Hepatocyte (in vitro differentiated cells): ENCODE results near the gene COPS9.

Experiments
- EZH2 ChIP-seq: fragments of 200-600 bp; sonication (generic); IDR thresholded peaks from 2 replicates; pipeline ENCODE4 v1.6.1; 2016; ENCODE audit warnings: antibody characterized with exemption, mild to moderate bottlenecking, borderline replicate concordance
- EZH2phosphoT487 ChIP-seq: fragments of 200-600 bp; sonication (generic); IDR thresholded peaks from one replicate; pipeline ENCODE4 v1.6.1; 2018; ENCODE audit warnings: antibody characterized with exemption, mild to moderate bottlenecking, low read depth, moderate library complexity; ENCODE audit not compliant: unreplicated experiment, severe bottlenecking
- TF ChIP-seq, protein P1 (sequence below): fragments of 200-600 bp; sonication (generic); IDR thresholded peaks from 2 replicates; pipeline ENCODE4 v1.5.1; 2016; ENCODE audit warnings: antibody characterized with exemption, mild to moderate bottlenecking; ENCODE audit not compliant: poor library complexity

DNA sequence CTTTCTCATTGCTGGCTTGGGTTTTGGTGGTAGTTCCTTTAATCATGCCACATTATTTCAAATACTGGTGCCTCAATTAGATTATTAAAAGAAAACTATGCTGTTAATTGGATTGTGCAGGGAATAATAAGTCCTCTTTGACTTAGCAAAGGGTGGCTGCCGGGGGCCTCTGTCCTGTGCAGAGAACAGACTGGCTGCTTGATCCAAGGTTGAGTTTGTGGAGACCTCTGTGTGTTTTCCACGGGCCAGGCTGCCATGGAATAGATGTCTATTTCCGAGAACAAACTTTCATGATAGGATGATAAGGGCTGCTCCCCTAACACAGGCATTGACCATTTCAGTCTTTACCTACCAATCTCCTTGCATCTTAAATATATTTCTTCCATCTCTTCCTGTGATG is 34.8 kb upstream of the COPS9 start:
- TF ChIP-seq, protein P1, sequence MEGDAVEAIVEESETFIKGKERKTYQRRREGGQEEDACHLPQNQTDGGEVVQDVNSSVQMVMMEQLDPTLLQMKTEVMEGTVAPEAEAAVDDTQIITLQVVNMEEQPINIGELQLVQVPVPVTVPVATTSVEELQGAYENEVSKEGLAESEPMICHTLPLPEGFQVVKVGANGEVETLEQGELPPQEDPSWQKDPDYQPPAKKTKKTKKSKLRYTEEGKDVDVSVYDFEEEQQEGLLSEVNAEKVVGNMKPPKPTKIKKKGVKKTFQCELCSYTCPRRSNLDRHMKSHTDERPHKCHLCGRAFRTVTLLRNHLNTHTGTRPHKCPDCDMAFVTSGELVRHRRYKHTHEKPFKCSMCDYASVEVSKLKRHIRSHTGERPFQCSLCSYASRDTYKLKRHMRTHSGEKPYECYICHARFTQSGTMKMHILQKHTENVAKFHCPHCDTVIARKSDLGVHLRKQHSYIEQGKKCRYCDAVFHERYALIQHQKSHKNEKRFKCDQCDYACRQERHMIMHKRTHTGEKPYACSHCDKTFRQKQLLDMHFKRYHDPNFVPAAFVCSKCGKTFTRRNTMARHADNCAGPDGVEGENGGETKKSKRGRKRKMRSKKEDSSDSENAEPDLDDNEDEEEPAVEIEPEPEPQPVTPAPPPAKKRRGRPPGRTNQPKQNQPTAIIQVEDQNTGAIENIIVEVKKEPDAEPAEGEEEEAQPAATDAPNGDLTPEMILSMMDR = no peak
- TF ChIP-seq EZH2phosphoT487 = no peak
- TF ChIP-seq EZH2 = no peak
